ENCODE measurements around the gene GPATCH11.

- TF ChIP-seq POLR2A (IDR thresholded peaks at IDR 0.05) (no peak), CTCF (IDR thresholded peaks at IDR 0.05) (no peak), POLR2AphosphoS5 (IDR thresholded peaks at IDR 0.05) (no peak)
Observed at GRCh38 chr2:37090019-37090477, 5.7 kb downstream of the GPATCH11 start.
